Immature natural killer cell (primary cell): Measurements from ENCODE around the gene ANO10. TPM values are rescaled to one million over a fixed set of nuclear protein-coding genes. Genes with fewer than 3 reads are reported as not detected.

Experiments used
- DNase-seq, 3 donors: peaks; one replicate each; pipeline ENCODE4 v3.0.0; 2022; ENCODE audit warnings: mixed read lengths in 1 of 3
- H3K27ac Mint-ChIP-seq, 6 donors: one replicate each; pipeline ENCODE4 v1.8.0; 2020; ENCODE audit warnings: mixed read lengths in 6 of 6, mild to moderate bottlenecking in 5 of 6, inconsistent platforms in 4 of 6, moderate library complexity in 3 of 6
- H3K27me3 Mint-ChIP-seq, 3 donors: one replicate each; pipeline ENCODE4 v1.8.0; 2020 to 2021; ENCODE audit warnings: low read depth in 3 of 3, mild to moderate bottlenecking in 3 of 3, mixed read lengths in 3 of 3, moderate library complexity in 3 of 3, inconsistent platforms in 1 of 3
- H3K36me3 Mint-ChIP-seq, 3 donors: one replicate each; pipeline ENCODE4 v1.8.0; 2020; ENCODE audit warnings: mixed read lengths in 3 of 3, inconsistent platforms in 2 of 3, mild to moderate bottlenecking in 2 of 3
- H3K4me1 Mint-ChIP-seq, 2 donors: one replicate each; pipeline ENCODE4 v1.8.0; 2020; ENCODE audit warnings: inconsistent platforms in 2 of 2, mild to moderate bottlenecking in 2 of 2, mixed read lengths in 2 of 2, moderate library complexity in 1 of 2
- H3K4me3 Mint-ChIP-seq, 5 donors: one replicate each; pipeline ENCODE4 v1.8.0; 2020; ENCODE audit warnings: mild to moderate bottlenecking in 5 of 5, mixed read lengths in 5 of 5, inconsistent platforms in 3 of 5, moderate library complexity in 3 of 5
- H3K9me3 Mint-ChIP-seq, 6 donors: one replicate each; pipeline ENCODE4 v1.8.0; 2020; ENCODE audit warnings: mild to moderate bottlenecking in 6 of 6, mixed read lengths in 6 of 6, inconsistent platforms in 4 of 6, moderate library complexity in 3 of 6
- polyA plus RNA-seq, 3 donors: library from polyadenylated mRNA; unstranded; fragments of 300-500 nt; fragmentation: Illumina TruSeq; gene quantifications; one replicate each; pipeline ENCODE4 v1.2.3, GENCODE V29; 2021

Gene ANO10
- polyA plus RNA-seq, 3 donors from 2014 or later: 8.7 to 9.9 (median 8.8) TPM

GRCh38 chr3:43372007-43372740 is 249.6 kb downstream of the ANO10 start:
- no peaks in the 10 kb centered on the region for H3K36me3 Mint-ChIP-seq
- H3K27ac Mint-ChIP-seq: peak overlapping the region in 4 of 6 donors; percentile 46 to 68 (median 61)
- H3K9me3 Mint-ChIP-seq: no peaks in the 10 kb centered on the region
- H3K27me3 Mint-ChIP-seq: peaks cover 0 to 4% (median 0%) of the 10 kb centered on the region in 3 donors
- peaks cover 48 to 58% of the 10 kb centered on the region in 2 donors for H3K4me1 Mint-ChIP-seq
- no peak for DNase-seq
- H3K4me3 Mint-ChIP-seq: peak overlapping the region in 2 of 5 donors; percentile 11 to 30

DNA sequence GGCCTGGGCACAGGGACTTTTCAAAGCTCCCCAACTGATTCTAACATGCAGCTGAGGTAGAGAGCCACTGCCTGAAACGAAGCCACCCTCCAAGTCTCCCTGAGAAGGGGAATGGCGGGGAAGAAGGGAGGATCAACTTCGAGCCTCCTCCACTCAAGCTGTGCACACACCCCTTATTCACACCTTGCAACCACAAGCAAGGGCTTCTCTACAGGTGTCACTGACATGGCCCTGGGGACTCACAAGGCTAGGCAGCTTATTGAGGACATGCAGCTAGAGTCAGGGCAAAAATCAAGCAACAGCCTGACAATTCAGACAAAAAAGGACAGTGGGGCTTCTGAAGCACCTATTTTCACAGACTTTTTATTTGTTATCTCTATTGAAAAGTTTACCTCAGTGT is 250.3 kb downstream of the ANO10 start:
- peak overlapping the region in 2 of 6 donors; percentile 22 to 68 for H3K27ac Mint-ChIP-seq
- no peak for DNase-seq

GRCh38 chr3:43370293-43370980 is 251.4 kb downstream of the ANO10 start:
- DNase-seq: no peak
- Mint-ChIP-seq H3K4me1 (peaks cover 48 to 58% of the 10 kb centered on the region in 2 donors), H3K4me3 (no peak overlapping the region), H3K27ac (peak overlapping the region in 3 of 6 donors; percentile 23 to 70 (median 39)), H3K36me3 (no peaks in the 10 kb centered on the region), H3K9me3 (no peaks in the 10 kb centered on the region), H3K27me3 (peaks cover 0 to 4% (median 2%) of the 10 kb centered on the region in 3 donors)

More for the DNA sequence above, 250.3 kb downstream of the ANO10 start:
- Mint-ChIP-seq H3K36me3 (no peaks in the 10 kb centered on the region), H3K4me1 (peaks cover 48 to 58% of the 10 kb centered on the region in 2 donors), H3K4me3 (peak overlapping the region in 1 of 5 donors; percentile 9), H3K27me3 (peaks cover 0 to 4% (median 0%) of the 10 kb centered on the region in 3 donors), H3K9me3 (no peaks in the 10 kb centered on the region)

GRCh38 chr3:43369404-43370292 is 252.2 kb downstream of the ANO10 start:
- Mint-ChIP-seq H3K36me3 (no peaks in the 10 kb centered on the region), H3K27me3 (peaks cover 2% of the 10 kb centered on the region in 3 donors), H3K4me1 (peaks cover 48 to 58% of the 10 kb centered on the region in 2 donors), H3K27ac (peak overlapping the region in 5 of 6 donors; percentile 17 to 82 (median 53)), H3K4me3 (peak overlapping the region in 2 of 5 donors; percentile 30 to 46), H3K9me3 (no peaks in the 10 kb centered on the region)
- no peak for DNase-seq

GRCh38 chr3:43366885-43367284 is 254.9 kb downstream of the ANO10 start:
- H3K9me3 Mint-ChIP-seq: no peaks in the 10 kb centered on the region
- no peak overlapping the region for H3K4me3 Mint-ChIP-seq

GRCh38 chr3:43366481-43366880 is 255.3 kb downstream of the ANO10 start:
- Mint-ChIP-seq H3K36me3 (no peaks in the 10 kb centered on the region), H3K27me3 (peaks cover 0 to 2% (median 2%) of the 10 kb centered on the region in 3 donors), H3K9me3 (no peaks in the 10 kb centered on the region), H3K4me1 (peaks cover 35 to 39% of the 10 kb centered on the region in 2 donors), H3K27ac (peak overlapping the region in 3 of 6 donors; percentile 51 to 84 (median 57)), H3K4me3 (no peak overlapping the region)
- DNase-seq: no peak

More at GRCh38 chr3:43366885-43367284, 254.9 kb downstream of the ANO10 start:
- Mint-ChIP-seq H3K27ac (peak overlapping the region in 1 of 6 donors; percentile 85), H3K4me1 (peaks cover 39 to 43% of the 10 kb centered on the region in 2 donors), H3K36me3 (no peaks in the 10 kb centered on the region), H3K27me3 (peaks cover 0 to 2% (median 2%) of the 10 kb centered on the region in 3 donors)
- DNase-seq: no peak

GRCh38 chr3:43365601-43366305 is 256.1 kb downstream of the ANO10 start:
- Mint-ChIP-seq H3K36me3 (no peaks in the 10 kb centered on the region), H3K4me3 (no peak overlapping the region), H3K27ac (peak overlapping the region in 2 of 6 donors; percentile 57 to 84), H3K4me1 (peaks cover 28 to 32% of the 10 kb centered on the region in 2 donors), H3K9me3 (no peaks in the 10 kb centered on the region), H3K27me3 (peaks cover 0 to 2% (median 2%) of the 10 kb centered on the region in 3 donors)
- DNase-seq: no peak

DNA sequence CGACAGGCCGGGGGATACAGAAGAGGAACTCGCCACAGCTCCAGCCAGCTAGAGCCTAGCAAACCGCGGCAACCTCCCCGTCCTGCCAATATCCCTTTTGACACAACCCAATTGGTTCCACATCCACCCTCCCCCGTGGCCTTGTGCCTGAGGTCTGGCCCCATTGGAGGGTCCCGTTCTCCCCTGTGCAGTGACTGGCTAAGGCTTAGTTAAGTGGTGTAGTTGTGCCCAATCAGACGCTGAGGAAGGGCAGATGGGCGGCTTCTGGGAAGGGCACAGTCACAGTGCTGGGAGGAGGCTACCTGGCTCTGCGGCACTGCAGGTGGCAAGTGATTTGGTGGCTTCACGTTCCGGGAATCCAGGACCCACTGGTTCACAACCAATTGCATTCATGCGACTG is 256.9 kb downstream of the ANO10 start:
- Mint-ChIP-seq H3K36me3 (no peaks in the 10 kb centered on the region), H3K4me3 (no peak overlapping the region), H3K27me3 (peaks cover 0 to 2% (median 2%) of the 10 kb centered on the region in 3 donors), H3K27ac (no peak overlapping the region), H3K4me1 (peaks cover 23% of the 10 kb centered on the region in 2 donors), H3K9me3 (no peaks in the 10 kb centered on the region)
- DNase-seq: no peak

- H3K27ac Mint-ChIP-seq: no peak overlapping the region
- H3K9me3 Mint-ChIP-seq: peaks cover 0 to 2% (median 0%) of the 10 kb centered on the region in 6 donors
- H3K27me3 Mint-ChIP-seq: peaks cover 0 to 3% (median 2%) of the 10 kb centered on the region in 3 donors
- no peak overlapping the region for H3K4me3 Mint-ChIP-seq
- no peak for DNase-seq
- H3K36me3 Mint-ChIP-seq: no peaks in the 10 kb centered on the region
- peaks cover 18 to 19% of the 10 kb centered on the region in 2 donors for H3K4me1 Mint-ChIP-seq
Observed at GRCh38 chr3:43364494-43364893, 257.3 kb downstream of the ANO10 start.

DNA sequence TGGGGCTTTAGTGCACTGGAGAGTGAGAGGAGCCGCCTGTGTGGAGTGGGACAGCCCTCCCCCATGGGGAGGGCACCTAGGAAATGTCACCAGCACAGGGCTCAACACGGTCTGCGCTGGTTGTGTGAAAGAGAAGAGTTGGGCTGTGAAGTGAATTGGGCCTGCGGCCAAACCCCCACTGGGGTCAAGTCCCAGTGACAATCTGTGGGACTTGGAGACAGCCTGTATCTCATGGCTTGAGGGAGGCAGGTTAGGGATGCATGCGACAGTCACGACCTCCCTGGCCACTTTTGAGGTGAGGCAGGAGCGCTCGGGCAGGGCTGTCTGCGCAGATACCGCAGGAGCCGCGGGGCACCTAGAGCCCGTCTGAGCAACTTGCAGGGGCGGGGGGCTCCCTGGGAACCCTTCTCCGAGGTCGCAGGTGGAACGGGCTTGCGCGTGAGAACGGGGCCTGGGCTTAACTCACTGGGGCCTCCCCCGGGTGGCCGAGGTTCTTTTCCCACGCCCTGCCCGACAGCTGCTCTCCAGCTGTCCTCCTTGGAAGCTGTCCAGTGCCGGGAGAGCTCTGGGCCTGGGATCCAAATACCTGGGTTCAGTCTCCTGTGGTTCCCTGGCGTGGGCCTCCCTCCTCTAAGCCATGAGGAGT is 258.1 kb downstream of the ANO10 start:
- peak overlapping the region in 2 of 6 donors; percentile 13 to 70 for H3K27ac Mint-ChIP-seq
- no peak for DNase-seq
- H3K27me3 Mint-ChIP-seq: peaks cover 2 to 3% (median 2%) of the 10 kb centered on the region in 3 donors
- H3K36me3 Mint-ChIP-seq: no peaks in the 10 kb centered on the region
- H3K9me3 Mint-ChIP-seq: peaks cover 0 to 2% (median 0%) of the 10 kb centered on the region in 6 donors
- peaks cover 11 to 12% of the 10 kb centered on the region in 2 donors for H3K4me1 Mint-ChIP-seq
- no peak overlapping the region for H3K4me3 Mint-ChIP-seq

DNA sequence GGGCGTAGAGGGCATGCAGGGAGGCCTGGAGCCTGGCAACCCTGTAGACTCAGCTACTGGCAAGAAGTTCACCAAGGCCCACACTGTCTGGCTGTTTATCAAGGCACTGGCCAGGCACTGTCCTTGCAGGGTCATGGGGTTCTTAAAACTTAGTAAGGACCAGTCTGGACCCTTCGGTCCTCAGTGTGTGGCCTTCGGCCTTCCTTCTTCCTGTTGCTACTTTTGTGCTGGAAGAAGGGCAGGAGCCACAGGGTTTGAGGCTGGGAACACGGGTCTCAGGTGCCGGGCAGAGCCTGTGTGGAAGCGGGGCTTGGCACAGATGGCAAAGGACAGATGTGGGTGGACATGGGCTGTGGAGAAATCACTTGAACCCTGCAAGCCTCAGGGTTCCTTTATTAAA is 258.9 kb downstream of the ANO10 start:
- Mint-ChIP-seq H3K27ac (no peak overlapping the region), H3K9me3 (peaks cover 0 to 2% (median 0%) of the 10 kb centered on the region in 6 donors), H3K27me3 (peaks cover 2 to 3% (median 2%) of the 10 kb centered on the region in 3 donors), H3K4me1 (peaks cover 4 to 5% of the 10 kb centered on the region in 2 donors), H3K36me3 (no peaks in the 10 kb centered on the region), H3K4me3 (no peak overlapping the region)
- DNase-seq: no peak

DNA sequence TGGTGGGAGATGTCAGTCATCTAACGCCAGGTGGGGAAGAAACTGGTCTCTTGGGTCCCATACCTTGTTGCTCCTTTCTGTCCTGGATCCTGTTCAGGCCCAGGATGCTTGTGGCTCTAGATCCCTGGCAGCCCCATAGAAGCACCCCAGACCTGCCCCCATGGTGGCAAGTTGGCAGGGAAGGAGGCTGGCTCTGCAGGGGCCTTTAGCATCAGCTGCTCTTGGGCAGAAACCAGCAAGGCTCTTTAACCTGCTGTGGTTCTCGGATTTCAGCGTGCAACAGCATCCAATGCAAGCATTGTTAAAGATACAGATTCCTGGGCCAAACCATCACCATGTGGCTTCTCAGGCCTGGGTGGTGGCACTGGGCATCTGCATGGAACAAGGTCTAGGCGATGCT is 259.6 kb downstream of the ANO10 start:
- Mint-ChIP-seq H3K4me1 (peaks cover 0 to 5% of the 10 kb centered on the region in 2 donors), H3K4me3 (no peak overlapping the region), H3K9me3 (peaks cover 0 to 7% (median 3%) of the 10 kb centered on the region in 6 donors), H3K27me3 (peaks cover 2 to 3% (median 2%) of the 10 kb centered on the region in 3 donors), H3K27ac (peak overlapping the region in 1 of 6 donors; percentile 35), H3K36me3 (peaks cover 0 to 5% (median 0%) of the 10 kb centered on the region in 3 donors)
- DNase-seq: no peak
